GM23248 (cell line): Measurements from ENCODE around the gene MAGI3. TPM values are rescaled to one million over a fixed set of nuclear protein-coding genes. Genes with fewer than 3 reads are reported as not detected.
"Not testable (repeated sequence)": the region's sequence is repeated elsewhere in the genome, so short reads cannot be mapped to it uniquely, and the experiment has no call there.

Source experiments
- DNase-seq: peaks from one replicate; pipeline ENCODE4 v3.0.0-alpha.2; 2015
- H2AFZ ChIP-seq: fragments of 200-600 bp; sonication (generic); 2 replicates; pipeline ENCODE4 v1.6.1; 2016; ENCODE audit warnings: antibody characterized with exemption
- H3F3A ChIP-seq: fragments of 200-600 bp; sonication (generic); 2 replicates; pipeline ENCODE4 v1.6.1; 2016; ENCODE audit warnings: mild to moderate bottlenecking, antibody characterized with exemption, mixed run types; ENCODE audit not compliant: insufficient read depth
- H3K27ac ChIP-seq: fragments of 200-600 bp; sonication (generic); 2 replicates; pipeline ENCODE4 v1.5.1; 2016; ENCODE audit warnings: mild to moderate bottlenecking
- H3K27me3 ChIP-seq: fragments of 200-600 bp; sonication (generic); replicated peaks from 2 replicates; pipeline ENCODE4 v1.6.1; 2016; ENCODE audit warnings: mild to moderate bottlenecking; ENCODE audit not compliant: insufficient read depth
- H3K36me3 ChIP-seq: fragments of 200-600 bp; sonication (generic); 2 replicates; pipeline ENCODE4 v1.6.1; 2016; ENCODE audit warnings: low read depth, mild to moderate bottlenecking
- H3K4me1 ChIP-seq: fragments of 200-600 bp; sonication (generic); 2 replicates; pipeline ENCODE4 v1.6.1; 2016; ENCODE audit warnings: mild to moderate bottlenecking; ENCODE audit not compliant: insufficient read depth
- H3K4me2 ChIP-seq: fragments of 200-600 bp; sonication (generic); one replicate; pipeline ENCODE4 v1.6.1; 2016; ENCODE audit warnings: mild to moderate bottlenecking; ENCODE audit not compliant: unreplicated experiment
- H3K4me3 ChIP-seq: fragments of 200-600 bp; sonication (generic); 2 replicates; pipeline ENCODE4 v1.5.1; 2016; ENCODE audit warnings: mild to moderate bottlenecking
- H3K79me2 ChIP-seq: fragments of 200-600 bp; sonication (generic); 2 replicates; pipeline ENCODE4 v1.6.1; 2016; ENCODE audit warnings: mild to moderate bottlenecking; ENCODE audit not compliant: insufficient read depth
- H3K9ac ChIP-seq: fragments of 200-600 bp; sonication (generic); 2 replicates; pipeline ENCODE4 v1.6.1; 2016; ENCODE audit warnings: mild to moderate bottlenecking
- H3K9me2 ChIP-seq: fragments of 200-600 bp; sonication (generic); 2 replicates; pipeline ENCODE4 v1.6.1; 2016; ENCODE audit warnings: mixed run types, mild to moderate bottlenecking, moderate library complexity; ENCODE audit not compliant: insufficient read depth
- H3K9me3 ChIP-seq: fragments of 200-600 bp; sonication (generic); one replicate; pipeline ENCODE4 v1.6.1; 2017; ENCODE audit warnings: low read depth
- H4K20me1 ChIP-seq: fragments of 200-600 bp; sonication (generic); 2 replicates; pipeline ENCODE4 v1.6.0; 2016; ENCODE audit not compliant: insufficient read depth
- EZH2 ChIP-seq: fragments of 200-600 bp; sonication (generic); IDR thresholded peaks from 2 replicates; pipeline ENCODE4 v1.6.1; 2018; ENCODE audit warnings: antibody characterized with exemption, mild to moderate bottlenecking; ENCODE audit not compliant: insufficient read depth, poor library complexity, severe bottlenecking
- EZH2phosphoT487 ChIP-seq: fragments of 200-600 bp; sonication (generic); IDR thresholded peaks from 2 replicates; pipeline ENCODE4 v1.6.1; 2018; ENCODE audit warnings: antibody characterized with exemption, moderate library complexity, mild to moderate bottlenecking, low read depth; ENCODE audit not compliant: insufficient read depth
- WGBS, 2 experiments: methylation state at CpG; one replicate each; pipeline ENCODE4 v1.1.6; 2015 to 2017; ENCODE audit warnings: low lambda C conversion rate in 2 of 2, low coverage in 1 of 2; ENCODE audit errors: missing lambda C conversion rate in 2 of 2; 5-methylcytosine and 5-hydroxymethylcytosine counted together
- in situ Hi-C: fragments of 300-500 bp; cut with MboI; formaldehyde crosslinking; loops from 2 replicates; pipeline ENCODE4 v1.15.0; 2020
- polyA plus RNA-seq: library from polyadenylated mRNA; unstranded; fragments of >200 nt; fragmentation: Nextera tagmentation; extraction: Ambion mirVana; gene quantifications from 2 replicates; pipeline ENCODE4 v1.2.1, GENCODE V29; 2016
- total RNA-seq: library from RNA; depleted of rRNA; stranded (reverse); fragments of >200 nt; shearing (Covaris generic); gene quantifications from 2 replicates; pipeline ENCODE4 v1.2.3, GENCODE V29; 2014

The MAGI3 gene
- total and polyA plus RNA-seq, 2 experiments from 2014 or later = 1.9 to 7.2 TPM

DNA sequence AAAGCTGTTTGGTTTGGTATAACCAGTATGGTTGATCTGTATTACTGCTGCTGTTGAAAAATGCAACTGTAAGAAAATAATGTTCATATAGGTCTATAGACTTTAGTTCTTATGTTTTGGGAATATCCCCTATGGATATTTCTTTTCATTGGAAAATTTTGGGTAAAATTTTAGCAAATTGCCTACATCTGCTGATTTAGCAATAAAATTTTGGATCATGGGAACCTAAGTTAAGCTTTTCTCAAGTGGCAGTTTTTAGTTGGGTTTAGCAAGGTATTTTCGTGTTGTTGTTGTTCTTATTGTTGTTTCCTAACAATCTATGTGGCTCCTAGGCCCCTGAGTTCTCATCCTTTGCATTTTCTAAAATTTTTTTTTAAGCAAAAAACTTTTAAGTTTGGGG, 201.9 kb downstream of the MAGI3 start:
- Histone ChIP-seq H3K9ac (no peak overlapping the region), H3K36me3 (peaks cover 14% of the 10 kb centered on the region), H3K79me2 (no peaks in the 10 kb centered on the region), H3K9me3 (no peaks in the 10 kb centered on the region), H3K4me2 (no peak overlapping the region), H2AFZ (no peak overlapping the region), H3K27ac (no peak overlapping the region), H3K9me2 (no peaks in the 10 kb centered on the region), H3K27me3 (no peaks in the 10 kb centered on the region), H4K20me1 (no peaks in the 10 kb centered on the region), H3K4me3 (no peak overlapping the region), H3K4me1 (no peaks in the 10 kb centered on the region), H3F3A (no peaks in the 10 kb centered on the region)
- TF ChIP-seq EZH2 = no peak
- no peak for TF ChIP-seq EZH2phosphoT487
- DNase-seq = no peak
- in situ Hi-C loops = no loop called here
- WGBS, 2 experiments = 84 to 86% methylated on average over 1 of the region's 1 CpG

DNA sequence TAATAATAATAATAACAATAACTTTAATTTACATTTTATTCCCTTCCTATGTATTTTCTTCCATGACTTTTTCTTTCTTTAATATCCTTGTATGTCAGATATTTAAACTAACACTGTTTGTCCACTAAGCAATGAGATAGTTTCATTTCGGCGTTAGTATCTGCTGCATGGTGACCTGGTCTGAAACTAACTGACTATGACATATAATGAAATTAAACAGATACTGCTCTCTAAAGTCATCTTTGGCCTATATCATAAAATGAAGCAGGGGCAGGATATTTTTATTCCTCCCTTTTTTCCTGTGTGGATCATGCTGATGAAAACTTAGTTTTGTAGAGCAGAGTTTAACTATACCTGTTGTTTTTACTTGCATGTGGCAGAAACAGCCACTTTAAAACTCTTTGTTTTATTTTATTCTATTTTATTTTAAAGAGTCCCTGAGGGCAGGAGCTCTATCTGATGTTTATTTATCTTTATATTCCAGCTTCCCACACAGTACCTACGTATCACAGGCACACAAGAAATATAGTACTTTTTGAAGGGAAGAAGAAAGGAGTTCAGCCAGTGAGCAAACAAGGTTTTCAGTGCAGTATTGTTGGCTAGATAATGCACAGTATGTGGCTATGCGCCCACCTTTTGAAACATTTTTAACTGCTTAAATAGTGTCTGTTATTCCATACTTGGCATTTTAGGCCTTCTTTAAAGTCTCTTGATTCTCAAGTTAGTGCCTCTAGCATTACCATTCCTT, 203.4 kb downstream of the MAGI3 start:
- Histone ChIP-seq H3K36me3 (peaks cover 17% of the 10 kb centered on the region), H3K9me2 (no peaks in the 10 kb centered on the region), H3K27ac (no peak overlapping the region)

GRCh38 chr1:113604466-113604865, 214.2 kb downstream of the MAGI3 start:
- DNase-seq, H3K9ac ChIP-seq, H3K9me2 ChIP-seq, H3K27ac ChIP-seq, H3F3A ChIP-seq, H3K36me3 ChIP-seq, H3K9me3 ChIP-seq, H3K4me1 ChIP-seq, H2AFZ ChIP-seq, in situ Hi-C loops, H3K4me2 ChIP-seq, H3K79me2 ChIP-seq, H3K27me3 ChIP-seq, H4K20me1 ChIP-seq, H3K4me3 ChIP-seq: not testable (repeated sequence)
- 98 to 99% methylated on average over 5 of the region's 5 CpGs for WGBS, 2 experiments

More for the DNA sequence above, 203.4 kb downstream of the MAGI3 start:
- Histone ChIP-seq H3K79me2 (no peaks in the 10 kb centered on the region), H3K4me3 (no peak overlapping the region), H3K9me3 (no peaks in the 10 kb centered on the region), H4K20me1 (no peaks in the 10 kb centered on the region), H3K4me2 (no peak overlapping the region), H3K9ac (no peak overlapping the region), H2AFZ (no peak overlapping the region), H3F3A (no peaks in the 10 kb centered on the region), H3K4me1 (no peaks in the 10 kb centered on the region), H3K27me3 (no peaks in the 10 kb centered on the region)
- TF ChIP-seq EZH2phosphoT487 = no peak
- TF ChIP-seq EZH2 = no peak
- DNase-seq = no peak
- WGBS, 2 experiments = 85 to 88% methylated on average over 4 of the region's 4 CpGs
- in situ Hi-C loops = no loop called here

GRCh38 chr1:113605146-113605545, 214.8 kb downstream of the MAGI3 start:
- Histone ChIP-seq H2AFZ (no peak overlapping the region), H3K27ac (no peak overlapping the region), H3K27me3 (no peaks in the 10 kb centered on the region), H3K9me2 (no peaks in the 10 kb centered on the region), H3F3A (no peaks in the 10 kb centered on the region), H3K4me3 (no peak overlapping the region), H3K4me1 (no peaks in the 10 kb centered on the region), H3K79me2 (no peaks in the 10 kb centered on the region), H3K9ac (no peak overlapping the region), H3K9me3 (no peaks in the 10 kb centered on the region), H3K4me2 (no peak overlapping the region), H3K36me3 (no peaks in the 10 kb centered on the region; the same call in 1 of the 2 replicates), H4K20me1 (no peaks in the 10 kb centered on the region)
- no peak for TF ChIP-seq EZH2phosphoT487
- TF ChIP-seq EZH2 = no peak
- DNase-seq = peak; percentile 3
- in situ Hi-C loops = no loop called here

DNA sequence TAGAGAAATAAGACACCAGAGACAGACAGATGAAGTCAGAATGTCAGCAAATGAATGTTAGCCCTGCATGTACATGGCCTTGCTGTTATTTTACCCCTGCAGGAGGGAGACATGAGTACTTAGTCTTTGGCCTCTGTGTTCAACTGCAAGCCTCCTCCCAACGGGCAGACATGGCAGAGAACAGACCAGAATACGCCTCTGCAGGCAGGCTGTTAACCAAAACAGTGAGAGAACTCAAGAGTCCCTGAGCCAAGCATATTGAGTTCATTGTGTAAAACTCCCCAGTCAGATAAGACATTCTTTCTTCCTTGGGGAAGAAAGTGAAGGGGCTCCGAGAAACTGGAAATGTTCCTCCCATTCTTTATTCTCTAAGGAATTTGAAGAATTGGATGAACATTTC, 218.1 kb downstream of the MAGI3 start:
- Histone ChIP-seq H3K4me1 (no peaks in the 10 kb centered on the region), H3K4me3 (no peak overlapping the region), H3K27me3 (no peaks in the 10 kb centered on the region), H3K9me3 (no peaks in the 10 kb centered on the region), H4K20me1 (no peaks in the 10 kb centered on the region), H3K79me2 (no peaks in the 10 kb centered on the region), H2AFZ (no peak overlapping the region), H3K9me2 (no peaks in the 10 kb centered on the region), H3K27ac (no peak overlapping the region), H3K4me2 (no peak overlapping the region), H3F3A (no peaks in the 10 kb centered on the region), H3K9ac (no peak overlapping the region), H3K36me3 (no peaks in the 10 kb centered on the region; the same call in 1 of the 2 replicates)
- in situ Hi-C loops = no loop called here
- whole genome bisulfite sequencing, 2 experiments = 93% methylated on average over 3 of the region's 3 CpGs
- DNase-seq = no peak
- no peak for TF ChIP-seq EZH2
- no peak for TF ChIP-seq EZH2phosphoT487
